ENCODE data around the gene ATP6V0A4. TPM values are rescaled to one million over a fixed set of nuclear protein-coding genes. Genes with fewer than 3 reads are reported as not detected.

ATP6V0A4 gene
- total and polyA plus RNA-seq, 2 of the 13 experiments (the other 11 are each of a cell fraction or from before 2014, with no cell fraction given): 0.24 to 0.25 TPM

DNA sequence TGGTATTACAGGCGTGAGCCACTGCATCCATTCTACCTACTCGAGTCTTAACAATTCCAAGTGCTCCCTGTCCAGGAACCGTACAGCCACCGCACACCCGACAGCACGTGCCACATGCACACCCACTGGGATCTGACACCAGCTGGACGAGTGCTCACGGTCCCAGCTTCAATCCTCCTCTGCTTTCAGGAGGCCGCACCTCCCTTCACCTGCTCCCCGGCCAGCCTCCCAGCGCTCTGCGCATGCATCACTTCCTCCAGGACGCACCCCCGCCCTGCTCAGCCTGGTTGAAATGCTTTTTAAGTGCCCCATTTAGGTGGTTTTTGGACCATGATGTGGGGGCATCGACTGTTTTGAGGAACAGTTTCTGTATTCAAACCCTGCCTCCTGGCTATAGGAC, 47.5 kb downstream of the ATP6V0A4 start (continued):
- TF ChIP-seq, protein P1, sequence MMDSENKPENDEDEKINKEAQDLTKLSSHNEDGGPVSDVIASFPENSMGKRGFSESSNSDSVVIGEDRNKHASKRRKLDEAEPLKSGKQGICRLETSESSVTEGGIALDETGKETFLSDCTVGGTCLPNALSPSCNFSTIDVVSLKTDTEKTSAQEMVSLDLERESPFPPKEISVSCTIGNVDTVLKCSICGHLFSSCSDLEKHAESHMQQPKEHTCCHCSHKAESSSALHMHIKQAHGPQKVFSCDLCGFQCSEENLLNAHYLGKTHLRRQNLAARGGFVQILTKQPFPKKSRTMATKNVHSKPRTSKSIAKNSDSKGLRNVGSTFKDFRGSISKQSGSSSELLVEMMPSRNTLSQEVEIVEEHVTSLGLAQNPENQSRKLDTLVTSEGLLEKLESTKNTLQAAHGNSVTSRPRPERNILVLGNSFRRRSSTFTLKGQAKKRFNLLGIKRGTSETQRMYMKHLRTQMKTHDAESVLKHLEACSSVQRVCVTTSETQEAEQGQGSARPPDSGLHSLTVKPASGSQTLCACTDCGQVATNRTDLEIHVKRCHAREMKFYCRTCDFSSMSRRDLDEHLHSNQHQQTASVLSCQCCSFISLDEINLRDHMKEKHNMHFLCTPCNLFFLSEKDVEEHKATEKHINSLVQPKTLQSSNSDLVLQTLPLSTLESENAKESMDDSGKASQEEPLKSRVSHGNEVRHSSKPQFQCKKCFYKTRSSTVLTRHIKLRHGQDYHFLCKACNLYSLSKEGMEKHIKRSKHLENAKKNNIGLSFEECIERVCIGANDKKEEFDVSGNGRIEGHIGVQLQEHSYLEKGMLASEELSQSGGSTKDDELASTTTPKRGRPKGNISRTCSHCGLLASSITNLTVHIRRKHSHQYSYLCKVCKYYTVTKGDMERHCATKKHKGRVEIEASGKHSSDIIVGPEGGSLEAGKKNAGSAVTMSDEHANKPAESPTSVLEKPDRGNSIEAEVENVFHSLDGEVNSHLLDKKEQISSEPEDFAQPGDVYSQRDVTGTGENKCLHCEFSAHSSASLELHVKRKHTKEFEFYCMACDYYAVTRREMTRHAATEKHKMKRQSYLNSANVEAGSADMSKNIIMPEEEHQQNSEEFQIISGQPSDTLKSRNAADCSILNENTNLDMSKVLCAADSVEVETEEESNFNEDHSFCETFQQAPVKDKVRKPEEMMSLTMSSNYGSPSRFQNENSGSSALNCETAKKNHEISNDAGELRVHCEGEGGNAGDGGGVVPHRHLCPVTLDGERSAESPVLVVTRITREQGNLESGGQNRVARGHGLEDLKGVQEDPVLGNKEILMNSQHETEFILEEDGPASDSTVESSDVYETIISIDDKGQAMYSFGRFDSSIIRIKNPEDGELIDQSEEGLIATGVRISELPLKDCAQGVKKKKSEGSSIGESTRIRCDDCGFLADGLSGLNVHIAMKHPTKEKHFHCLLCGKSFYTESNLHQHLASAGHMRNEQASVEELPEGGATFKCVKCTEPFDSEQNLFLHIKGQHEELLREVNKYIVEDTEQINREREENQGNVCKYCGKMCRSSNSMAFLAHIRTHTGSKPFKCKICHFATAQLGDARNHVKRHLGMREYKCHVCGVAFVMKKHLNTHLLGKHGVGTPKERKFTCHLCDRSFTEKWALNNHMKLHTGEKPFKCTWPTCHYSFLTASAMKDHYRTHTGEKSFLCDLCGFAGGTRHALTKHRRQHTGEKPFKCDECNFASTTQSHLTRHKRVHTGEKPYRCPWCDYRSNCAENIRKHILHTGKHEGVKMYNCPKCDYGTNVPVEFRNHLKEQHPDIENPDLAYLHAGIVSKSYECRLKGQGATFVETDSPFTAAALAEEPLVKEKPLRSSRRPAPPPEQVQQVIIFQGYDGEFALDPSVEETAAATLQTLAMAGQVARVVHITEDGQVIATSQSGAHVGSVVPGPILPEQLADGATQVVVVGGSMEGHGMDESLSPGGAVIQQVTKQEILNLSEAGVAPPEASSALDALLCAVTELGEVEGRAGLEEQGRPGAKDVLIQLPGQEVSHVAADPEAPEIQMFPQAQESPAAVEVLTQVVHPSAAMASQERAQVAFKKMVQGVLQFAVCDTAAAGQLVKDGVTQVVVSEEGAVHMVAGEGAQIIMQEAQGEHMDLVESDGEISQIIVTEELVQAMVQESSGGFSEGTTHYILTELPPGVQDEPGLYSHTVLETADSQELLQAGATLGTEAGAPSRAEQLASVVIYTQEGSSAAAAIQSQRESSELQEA (CRISPR knock-in tag; IDR thresholded peaks at IDR 0.05; ENCODE audit: not compliant biosample characterization): no peak
- no peak for TF ChIP-seq ZNF234 (CRISPR knock-in tag; conservative IDR thresholded peaks at IDR 0.05)
- no peak for TF ChIP-seq JUNB (CRISPR knock-in tag; IDR thresholded peaks at IDR 0.05; ENCODE audit: borderline replicate concordance)
- TF ChIP-seq SRSF4 (IDR thresholded peaks at IDR 0.05; ENCODE audit: low read depth, low read length, poor library complexity, severe bottlenecking): no peak
- TF ChIP-seq, protein P2, sequence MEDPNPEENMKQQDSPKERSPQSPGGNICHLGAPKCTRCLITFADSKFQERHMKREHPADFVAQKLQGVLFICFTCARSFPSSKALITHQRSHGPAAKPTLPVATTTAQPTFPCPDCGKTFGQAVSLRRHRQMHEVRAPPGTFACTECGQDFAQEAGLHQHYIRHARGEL (CRISPR knock-in tag; IDR thresholded peaks at IDR 0.05): no peak
- TF ChIP-seq, protein P3, sequence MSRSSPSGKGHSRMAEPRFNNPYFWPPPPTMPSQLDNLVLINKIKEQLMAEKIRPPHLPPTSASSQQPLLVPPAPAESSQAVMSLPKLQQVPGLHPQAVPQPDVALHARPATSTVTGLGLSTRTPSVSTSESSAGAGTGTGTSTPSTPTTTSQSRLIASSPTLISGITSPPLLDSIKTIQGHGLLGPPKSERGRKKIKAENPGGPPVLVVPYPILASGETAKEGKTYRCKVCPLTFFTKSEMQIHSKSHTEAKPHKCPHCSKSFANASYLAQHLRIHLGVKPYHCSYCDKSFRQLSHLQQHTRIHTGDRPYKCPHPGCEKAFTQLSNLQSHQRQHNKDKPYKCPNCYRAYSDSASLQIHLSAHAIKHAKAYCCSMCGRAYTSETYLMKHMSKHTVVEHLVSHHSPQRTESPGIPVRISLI (CRISPR knock-in tag; IDR thresholded peaks at IDR 0.05; ENCODE audit: borderline replicate concordance): no peak
- TF ChIP-seq REL (CRISPR knock-in tag; conservative IDR thresholded peaks at IDR 0.05): no peak

Measured in HepG2 (cell line).